HTERT RPE-1 (cell line): Measurements from ENCODE around the gene APRT.
"Not testable (repeated sequence)": the region's sequence is repeated elsewhere in the genome, so short reads cannot be mapped to it uniquely, and the experiment has no call there.

ENCODE experiments used
- in situ Hi-C: fragments of 300-500 bp; cut with MboI; formaldehyde crosslinking; loops from 4 replicates; pipeline ENCODE4 v1.14.3; 2020; ENCODE audit warnings: low sequenced_read_pairs

APRT gene

DNA sequence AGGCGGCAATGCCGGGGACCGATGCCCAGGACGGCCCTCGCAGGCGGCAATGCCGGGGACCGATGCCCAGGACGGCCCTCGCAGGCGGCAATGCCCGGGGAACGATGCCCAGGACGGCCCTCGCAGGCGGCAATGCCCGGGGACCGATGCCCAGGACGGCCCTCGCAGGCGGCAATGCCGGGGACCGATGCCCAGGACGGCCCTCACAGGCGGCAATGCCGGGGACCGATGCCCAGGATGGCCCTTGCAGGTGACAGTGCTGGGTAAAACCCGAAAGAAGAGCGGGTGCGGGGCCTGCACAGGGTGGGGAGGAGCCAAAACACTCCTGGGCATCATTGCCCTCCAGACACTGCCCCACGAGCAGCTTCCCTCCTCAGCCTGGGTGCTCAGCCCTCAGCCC, 11.9 kb upstream of the APRT start:
- in situ Hi-C loops = not testable (repeated sequence)

DNA sequence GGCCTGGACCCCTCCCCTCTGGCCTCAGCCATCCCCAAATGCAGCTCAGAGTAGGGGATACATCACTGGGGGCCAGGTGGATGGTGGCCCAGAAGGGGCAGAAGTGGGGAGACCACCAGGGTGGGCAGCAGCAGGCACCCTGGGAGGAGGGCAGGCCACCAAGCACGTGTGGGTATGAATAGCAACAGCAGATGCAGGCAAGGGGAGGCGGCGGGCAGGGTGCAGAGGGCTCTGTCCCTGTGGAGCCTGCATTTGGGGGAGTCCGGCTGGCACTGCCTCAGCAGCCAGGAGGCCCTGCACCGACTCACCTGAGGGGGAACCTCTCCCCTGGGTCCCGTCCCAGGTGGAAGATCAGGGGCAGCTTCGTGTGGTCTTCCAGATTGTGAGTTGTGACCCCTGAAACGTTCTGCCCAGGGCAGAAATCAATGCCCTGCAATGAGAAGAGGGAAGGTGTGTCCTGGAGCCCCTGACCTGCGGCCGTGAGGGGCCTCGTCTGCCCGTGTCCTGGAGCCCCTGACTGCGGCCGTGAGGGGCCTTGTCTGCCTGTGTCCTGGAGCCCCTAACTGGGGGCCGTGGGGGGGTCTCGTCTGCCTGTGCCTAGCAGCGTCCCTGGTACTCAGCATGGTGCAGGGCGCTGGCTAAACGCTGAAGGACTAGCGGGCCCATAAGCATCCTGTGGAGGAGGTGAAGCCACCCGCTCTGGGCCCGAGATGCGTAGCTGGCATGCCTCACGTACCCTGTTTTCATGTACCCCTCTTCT, 10.7 kb upstream of the APRT start:
- in situ Hi-C loops = no loop called here

DNA sequence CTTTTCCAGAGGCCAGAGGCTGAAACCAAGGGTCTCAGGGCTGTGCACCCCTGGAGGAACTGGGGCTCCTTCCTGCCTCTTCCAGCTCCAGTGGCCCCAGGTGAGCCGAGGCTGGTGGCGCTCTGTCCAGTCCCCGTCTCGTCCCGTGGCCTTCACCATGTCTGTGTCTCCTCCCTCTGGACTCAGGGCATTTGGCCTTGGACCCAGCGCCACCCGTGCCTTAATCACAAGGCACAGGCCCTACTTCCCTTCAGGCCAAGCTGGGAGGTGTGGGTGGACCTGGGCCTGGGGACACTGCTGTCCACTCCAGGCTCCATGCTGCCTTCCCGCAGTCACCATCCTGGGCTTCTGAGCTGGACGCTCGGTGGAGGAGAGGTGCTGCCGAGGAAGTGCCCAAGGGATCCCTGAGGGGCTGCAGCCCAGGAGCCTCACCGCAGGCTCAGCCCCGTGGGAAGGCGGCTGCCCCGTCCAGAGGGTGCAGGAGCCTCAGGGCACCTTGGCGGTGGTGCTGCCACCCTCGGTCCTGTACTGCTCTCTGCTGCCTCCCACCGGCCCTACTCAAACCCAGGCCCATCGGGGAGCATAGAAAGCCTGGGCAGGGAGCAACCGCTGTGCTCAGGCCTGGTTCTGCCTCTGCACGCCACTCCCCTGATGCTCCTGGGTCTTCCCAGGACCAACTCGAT, 9.6 kb upstream of the APRT start:
- in situ Hi-C loops = no loop called here

DNA sequence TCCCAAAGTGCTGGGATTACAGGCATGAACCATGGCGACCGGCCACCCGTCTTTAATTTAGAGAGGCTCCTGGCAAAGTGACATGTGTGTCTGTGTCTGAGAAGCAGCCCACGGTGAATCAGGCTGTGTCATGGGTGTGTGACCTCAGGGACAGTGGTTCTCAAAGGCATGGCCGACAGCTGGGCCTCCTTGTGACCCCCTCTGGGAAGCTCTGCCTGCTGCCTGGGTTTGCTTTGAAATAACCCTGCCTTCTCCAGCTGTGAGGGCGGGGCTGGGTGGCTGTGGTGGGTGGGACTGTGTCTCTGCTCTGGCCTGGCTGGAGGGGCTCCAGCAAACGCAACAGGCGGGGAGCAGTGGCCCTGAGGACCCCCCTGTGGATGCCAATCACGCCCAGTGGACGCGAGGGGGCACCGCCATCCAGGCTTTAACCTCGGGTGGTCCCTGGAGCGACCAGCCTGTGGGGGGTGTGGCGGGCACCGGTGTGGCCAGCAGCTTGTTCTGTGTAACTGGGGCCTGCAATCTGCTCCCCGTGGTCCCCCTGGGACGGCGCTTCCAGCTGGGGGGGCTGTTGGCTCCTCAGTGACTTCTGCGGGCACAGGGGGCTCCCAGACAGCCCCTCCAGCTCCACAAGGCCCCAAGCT, 8.8 kb upstream of the APRT start:
- in situ Hi-C loops = no loop called here

DNA sequence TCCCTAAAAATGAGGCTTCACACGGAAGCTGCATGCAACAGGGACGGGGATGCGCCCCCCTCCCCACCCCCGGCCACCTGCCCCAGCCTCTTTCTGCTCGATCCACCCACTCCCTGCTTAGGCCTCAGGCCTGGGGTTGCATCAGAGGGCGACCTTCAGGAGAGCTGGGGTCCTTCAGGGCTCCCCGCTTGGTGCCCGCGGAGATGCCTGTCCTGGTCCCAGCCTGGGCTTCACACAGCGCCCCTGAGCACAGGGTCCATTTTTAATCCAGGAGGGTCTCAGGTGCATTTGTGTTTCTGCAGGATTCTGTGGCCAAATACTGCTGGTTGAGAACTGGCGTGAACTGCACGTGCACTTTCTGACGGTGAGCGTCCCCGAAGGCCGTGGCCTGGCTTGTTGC, 7.4 kb upstream of the APRT start:
- in situ Hi-C loops = no loop called here

DNA sequence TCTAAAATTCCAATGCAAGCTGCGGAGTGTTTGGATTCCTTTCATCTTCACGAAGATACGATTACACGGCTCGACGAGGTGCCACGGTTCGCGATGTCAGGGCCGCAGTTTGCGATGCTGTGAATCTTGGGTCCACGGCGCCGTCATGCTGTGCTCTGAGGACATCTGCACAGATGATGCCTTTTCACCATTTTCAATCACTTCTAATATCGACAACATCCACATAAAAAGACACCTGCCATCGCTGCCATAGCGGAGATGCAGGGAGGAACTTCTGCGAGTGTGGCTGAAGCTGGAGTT, 6.8 kb upstream of the APRT start:
- in situ Hi-C loops = no loop called here

DNA sequence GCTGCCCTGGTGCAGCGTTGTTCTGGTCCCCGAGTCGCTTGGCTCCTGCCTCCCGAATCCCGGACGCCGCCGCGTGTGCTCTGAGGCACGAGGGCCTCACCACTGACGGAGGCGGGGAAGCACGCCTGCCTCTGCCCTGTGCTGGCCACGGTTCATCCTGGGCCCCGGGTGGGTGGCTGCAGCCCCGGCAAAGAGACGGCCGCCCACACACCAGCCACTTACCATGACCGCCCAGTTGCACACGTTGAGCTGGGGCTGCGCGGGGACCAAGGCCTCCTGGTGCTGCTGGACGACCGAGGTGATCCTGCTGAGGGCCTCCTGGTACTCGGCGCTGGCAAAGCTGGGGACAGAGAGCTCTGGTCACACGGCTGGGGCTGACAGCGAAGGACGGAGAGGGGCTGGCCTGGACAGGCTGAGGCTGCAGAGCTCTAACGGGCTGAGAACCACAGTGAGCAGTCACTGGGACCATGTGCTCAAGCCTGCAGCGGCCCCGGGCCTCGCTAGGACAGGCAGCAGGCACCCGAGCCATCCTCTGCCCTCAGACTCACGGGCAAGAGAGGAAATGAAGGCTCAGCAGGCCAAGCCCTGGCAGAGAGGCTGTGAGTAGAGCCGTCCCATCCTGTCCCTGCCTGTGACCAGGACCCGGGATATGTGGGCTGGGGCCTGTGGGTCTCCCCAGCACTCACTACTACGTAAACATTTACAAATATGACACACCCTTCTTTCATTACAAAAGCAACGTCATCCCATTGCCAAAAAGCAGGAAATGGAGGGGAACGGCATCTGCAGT, 6.3 kb upstream of the APRT start:
- in situ Hi-C loops = no loop called here

DNA sequence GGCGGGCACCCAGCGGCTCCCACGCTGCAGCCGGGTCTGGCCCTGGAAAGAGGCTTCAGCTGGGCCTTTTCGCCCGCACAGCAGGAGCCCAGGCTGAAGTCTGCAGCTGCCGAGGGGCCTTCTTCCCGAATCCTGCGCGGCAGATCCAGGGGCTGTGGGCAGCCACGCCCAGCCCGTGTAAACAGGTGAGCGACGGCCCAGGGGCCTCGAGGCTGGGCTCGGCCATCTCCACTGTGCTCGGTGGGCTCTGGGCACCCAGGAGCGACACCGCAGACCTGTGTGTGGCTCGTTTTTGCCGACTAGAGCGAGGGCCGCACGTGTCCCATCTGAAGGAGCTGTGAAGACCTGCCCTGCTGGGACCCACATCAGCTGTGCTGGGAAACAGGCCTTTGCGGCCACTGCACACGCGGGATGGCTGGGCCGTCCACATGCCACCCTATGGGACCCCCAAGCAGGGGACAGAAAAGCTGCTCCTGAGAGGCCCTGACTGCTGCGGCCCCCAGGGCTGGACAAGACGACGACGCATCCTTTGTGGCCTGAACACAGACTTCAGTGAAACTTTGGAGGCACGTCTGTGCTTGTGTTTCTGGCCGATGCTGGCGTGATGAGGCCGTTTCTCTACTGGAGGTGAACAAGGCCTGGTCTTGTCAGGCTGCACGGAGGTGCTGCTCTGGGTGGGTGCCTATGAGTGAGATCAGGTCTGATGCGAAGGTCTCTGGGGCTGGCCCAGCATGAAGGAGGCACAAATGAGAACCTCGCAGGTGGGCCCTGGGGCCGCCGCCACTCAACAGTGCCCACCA, 5.2 kb upstream of the APRT start:
- in situ Hi-C loops = no loop called here

DNA sequence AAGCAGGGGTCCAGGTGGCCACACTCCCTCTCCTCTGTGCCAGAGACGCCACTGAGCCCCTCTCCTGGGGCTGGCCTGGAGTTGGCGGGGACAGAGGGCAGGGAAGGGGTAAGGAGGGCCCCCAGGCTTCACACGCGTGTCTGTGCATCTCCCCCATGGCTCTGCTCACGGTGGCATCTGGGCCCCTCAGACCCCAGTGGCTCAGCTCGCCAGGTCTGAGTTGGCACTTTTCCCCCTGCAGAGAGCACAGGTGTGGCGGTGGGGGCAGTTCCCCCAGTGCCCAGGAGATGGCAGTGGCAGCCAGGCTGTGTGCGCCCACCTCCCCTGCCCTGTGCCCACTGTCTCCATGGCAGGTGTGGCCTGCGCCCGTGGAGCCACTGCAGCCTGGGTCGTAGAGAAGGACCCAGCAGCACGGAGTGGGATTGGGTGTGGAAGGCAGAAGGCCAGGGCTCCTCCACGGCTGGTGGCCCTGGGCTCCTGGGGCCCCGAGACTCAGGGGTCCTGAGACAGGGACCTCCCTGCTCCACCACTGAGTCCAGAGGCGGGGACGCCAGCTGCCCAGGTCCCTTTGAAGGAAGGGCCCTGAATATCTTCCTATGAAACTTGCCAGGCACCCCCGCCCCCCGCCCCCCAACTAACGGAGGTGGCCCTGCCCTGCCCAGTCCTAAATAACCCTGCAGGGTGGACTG, 4.3 kb upstream of the APRT start:
- in situ Hi-C loops = no loop called here

DNA sequence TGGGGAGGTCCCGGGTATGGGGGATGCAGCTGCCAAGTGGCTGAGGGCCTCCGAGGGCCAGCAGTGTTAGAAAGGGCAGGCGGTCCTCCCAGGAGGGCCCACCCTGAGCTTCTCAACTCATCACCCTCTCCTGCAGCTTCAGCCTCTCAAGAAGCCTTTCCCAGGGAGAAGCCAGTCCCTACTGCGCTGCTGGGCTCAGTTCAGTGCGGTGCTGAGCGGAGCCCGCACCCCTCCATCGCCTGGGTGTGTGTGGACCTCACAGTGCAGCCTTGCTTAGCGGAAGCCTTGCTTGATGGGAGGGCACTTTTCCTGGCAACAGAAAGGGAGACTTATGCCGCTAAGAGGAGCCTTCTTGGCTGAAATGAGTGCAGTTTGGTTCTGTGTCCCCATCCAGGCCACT, 3.5 kb upstream of the APRT start:
- in situ Hi-C loops = no loop called here

DNA sequence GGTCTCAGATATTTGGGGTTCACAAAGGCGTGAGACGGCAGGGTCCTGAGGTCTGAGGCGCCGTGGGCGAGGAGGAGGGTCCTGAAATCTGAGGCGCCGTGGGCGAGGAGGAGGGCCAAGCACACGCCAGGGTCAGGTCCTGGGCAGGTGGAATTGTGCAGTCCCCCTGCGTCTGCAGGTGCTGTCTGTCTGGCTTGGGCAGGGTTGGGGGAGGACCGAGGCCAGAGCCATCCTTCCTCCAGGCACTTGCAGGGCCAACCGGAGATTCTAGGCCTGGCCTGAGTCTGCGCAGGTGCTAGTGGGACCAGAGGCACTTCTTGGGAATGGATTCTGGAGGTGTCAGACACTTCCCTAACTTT, 2.4 kb upstream of the APRT start:
- in situ Hi-C loops = no loop called here

DNA sequence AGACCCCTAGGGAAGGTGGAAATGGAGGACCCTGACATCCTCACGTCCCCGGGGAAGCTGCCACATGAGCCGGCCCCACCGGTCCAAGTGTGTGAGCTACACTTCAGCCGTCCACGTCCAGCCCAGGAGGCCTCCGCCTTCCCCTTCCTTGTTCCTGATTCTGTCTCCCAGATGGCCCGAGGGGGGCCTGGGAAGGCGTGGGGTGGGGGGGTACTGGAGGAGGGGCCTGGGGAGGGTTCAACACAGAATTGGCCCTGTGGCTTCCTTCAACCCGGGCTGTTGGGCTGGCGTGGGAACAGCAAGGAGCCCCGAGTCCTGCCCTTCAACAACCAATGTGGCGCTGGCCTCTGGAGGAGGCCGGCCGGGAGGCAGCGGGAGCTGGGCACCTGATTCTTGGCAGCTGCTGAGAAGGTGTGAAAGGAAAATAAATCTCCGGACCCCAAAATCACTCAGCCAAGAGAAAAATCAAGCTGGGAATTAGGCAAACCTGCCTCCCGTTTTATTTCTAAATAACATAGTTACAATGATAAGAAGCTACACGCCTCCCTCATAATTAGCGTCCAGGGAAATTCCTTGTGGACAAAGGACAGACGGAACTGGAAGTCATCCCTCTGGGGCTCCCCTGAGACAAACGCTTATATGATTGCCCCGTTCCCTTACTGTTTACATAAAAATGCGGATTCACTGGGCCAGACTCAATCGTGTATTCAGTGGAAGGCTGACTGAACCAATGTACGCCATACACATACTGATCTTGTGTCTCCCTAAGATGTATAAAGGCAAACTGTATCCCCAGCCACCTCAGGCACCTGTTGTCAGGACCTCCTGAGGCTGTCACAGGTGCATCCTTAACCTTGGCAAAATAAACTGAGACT, 1.8 kb upstream of the APRT start:
- in situ Hi-C loops = no loop called here

DNA sequence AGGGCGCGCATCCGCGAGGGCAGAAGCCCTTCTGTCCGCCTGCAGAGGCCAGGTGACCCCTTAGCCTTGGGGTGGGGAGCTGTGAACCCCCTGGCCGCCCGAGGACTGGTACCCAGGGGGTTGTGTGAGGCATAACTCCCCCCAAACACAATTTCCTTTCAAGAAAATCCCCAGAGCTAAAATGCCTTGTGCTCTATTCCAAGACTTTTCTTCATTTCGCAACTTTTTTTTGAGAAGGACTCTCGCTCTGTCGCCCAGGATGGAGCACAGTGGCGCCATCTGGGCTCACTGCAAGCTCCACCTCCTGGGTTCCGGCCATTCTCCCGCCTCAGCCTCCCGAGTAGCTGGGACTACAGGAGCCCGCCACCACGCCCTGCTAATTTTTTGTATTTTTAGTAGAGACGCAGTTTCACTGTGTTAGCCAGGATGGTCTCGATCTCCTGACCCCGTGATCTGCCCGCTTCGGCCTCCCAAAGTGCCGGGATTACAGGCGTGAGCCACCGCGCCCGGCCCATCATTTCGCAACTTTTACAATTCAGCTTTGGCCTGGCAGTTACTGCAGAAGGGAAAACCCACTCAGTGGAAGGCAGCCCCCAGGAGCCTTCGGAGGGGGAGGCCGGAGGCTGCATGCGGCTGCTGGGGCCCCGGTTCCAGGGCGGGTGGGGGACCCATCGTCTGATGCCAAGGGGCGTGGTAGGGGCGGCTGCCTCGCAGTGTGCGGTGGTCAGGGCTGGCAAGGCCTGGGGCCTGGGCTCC, 963 bp upstream of the APRT start:
- in situ Hi-C loops = no loop called here

DNA sequence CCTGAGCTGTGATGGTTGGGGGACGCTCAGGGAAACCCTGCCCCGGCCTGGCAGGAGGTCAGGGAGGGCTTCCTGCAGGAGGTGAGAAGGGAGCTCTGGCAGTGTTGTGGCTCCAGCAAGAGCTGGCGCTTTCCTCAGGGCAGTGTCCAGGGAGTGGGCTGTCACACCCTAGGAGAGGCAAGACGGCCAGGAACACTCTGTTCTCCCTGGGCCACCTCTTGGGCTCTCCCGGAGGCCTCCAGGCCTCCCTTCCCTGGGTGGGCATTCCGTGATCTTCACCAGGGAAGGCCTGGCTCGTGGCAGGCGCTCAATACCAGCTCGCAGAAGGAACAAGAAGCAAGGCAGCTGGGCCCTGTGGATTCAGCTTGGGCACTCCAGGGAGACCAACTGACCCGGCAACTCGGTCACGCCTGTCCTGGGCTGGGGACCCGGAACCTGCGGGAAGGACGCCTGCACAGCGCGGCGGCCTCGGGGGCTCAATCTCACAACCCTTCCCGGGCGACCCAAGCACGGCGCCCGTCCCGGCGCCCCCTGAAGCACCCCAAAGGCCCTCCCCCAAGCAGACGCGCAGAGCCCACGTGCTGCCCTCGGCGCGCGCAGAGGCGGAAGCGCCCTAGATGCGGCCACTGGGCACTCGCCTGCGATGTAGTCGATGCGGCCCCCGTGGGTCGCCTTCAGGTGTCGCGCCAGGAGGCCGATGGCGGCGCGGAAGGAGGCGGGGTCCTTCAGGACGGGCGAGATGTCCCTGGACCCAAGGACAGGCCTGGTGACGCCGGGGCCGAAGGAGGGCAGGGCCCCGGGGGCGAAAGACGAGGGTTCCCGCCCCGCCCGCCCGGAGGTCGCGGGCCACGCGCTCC, 588 bp downstream of the APRT start:
- in situ Hi-C loops = no loop called here

DNA sequence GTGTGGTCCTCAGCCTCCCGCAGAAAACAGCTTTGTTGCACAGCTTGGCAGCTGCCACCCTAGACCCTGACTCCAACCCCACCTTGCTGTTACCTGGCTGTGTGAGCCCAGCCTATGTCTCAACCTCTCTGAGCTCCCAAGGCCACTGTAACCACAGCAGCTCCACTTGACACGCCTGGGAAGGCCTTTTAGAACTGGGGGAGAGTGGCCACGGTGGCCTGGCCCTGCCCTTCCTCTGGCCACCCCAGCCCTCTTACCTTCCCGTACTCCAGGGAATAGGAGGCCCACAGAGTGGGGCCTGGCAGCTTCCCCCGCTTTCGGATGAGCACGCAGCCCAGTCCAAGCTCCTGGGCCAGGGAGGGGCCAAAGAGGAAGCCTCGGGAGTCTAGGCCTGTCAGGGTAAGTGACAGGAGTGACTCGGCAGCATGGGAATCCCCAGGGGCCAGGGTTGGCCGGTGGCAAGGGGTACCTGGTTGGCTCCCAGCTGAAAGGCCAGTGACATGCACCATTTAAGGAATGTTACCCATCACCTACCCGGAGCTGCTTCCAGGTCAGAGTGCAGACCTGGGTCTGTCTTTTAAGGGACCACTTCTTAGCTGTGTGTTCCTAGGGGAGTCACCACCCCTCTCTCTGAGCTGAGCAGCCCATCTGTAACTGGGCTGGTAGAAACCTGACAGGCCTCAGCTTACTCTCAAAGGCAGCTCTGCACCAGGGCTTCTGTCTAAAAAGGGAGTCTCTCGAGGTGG, 1.4 kb downstream of the APRT start:
- in situ Hi-C loops = no loop called here

DNA sequence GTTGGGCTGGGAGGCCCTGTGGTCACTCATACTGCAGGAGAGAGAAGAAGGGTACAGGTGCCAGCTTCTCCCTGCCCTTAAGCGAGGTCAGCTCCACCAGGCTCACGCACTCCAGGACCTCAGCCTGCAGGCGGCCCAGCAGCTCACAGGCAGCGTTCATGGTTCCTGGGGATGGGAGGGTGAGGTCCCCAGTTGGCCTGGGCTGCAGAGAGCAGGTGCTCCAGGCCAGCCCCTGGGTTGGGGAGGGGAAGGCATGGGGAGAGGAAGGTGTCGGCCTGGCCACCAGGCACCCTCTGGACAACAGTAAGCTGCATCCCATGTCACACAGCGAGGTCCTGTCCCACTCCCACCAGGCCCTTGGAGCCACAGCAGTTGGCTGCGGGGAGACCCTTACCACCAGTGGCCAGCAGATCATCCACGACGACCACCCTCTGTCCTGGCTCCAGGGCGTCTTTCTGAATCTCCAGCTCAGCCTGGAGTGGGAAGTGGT, 2.0 kb downstream of the APRT start:
- in situ Hi-C loops = no loop called here
